Stimulated activated CD4-positive, alpha-beta T cell treated with anti-CD3 and anti-CD28 coated beads, Interleukin-1b, Interleukin-23, amount 100 ng/mL, for 1 hour (primary cell): ENCODE results near the gene DNAH14.

Source experiments
- DNase-seq, 2 donors: peaks; one replicate each; pipeline ENCODE4 v3.0.0-alpha.2; 2020; ENCODE audit warnings: low read depth in 2 of 2

DNAH14 gene

DNA sequence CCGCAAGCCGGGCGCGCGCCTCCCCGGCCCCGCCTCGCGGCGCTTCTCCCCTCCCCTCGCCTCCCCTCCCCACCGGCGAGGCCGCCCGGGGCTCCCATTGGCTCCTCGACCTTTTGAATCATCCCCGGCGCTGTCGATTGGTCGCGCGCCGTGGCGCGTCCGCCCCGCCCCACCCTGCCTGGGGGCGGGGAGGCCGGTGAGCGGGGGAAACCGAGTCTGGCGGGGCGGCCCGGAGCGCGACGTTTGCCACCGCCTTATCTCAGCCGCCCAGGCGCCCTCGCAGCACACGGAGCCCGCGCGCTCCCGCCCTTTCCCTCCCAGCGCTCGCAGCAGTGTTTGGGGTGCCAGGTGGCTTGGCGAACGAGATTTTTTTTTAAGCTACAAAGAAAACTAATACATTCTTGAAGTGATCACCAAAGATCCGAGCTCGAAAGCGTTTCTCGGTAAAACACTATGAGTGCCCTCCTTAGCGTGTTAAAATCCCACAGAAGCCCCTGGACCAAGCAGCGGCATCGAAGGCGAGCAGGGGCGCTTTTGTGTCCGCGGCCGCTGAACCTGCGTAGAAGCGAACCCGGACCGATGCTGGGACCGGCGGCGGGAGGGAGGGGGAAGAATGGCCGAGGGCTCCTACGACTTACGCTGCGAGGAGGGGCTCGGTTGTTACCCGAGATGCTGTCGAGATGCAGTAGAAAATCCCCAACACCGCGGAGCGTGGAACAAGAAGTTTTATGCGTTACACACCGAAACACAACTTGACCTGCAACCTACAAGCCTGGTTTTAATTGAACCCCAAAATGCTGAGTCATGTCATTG is 498.8 kb downstream of the DNAH14 start:
- peak; percentile 80 for DNase-seq

DNA sequence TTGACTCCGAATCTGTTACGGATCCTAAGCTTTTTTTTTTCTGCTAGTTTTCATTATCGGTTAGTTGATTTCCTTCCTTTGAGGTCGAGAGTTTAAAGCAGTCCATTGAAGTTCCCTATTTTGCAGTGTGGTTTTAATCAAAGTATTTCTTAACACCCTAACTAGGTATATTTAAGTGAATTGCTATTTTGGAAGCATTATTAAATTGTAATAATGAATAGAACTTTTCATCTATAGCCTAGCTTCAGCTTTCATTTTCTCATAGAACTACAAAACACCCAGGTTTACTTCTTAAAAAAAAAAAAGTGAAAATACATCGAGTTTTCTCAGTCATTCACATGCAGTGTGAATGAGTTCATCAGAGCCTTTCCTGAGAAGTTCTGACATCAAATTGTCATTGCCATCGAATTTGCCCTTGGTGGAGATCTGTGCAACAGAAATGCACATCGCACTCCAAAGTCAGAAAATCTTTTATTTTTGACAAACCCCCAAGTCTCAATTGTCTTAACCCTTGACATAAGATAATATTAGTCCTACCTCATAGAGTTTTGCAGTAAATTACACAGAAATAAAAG is 499.5 kb downstream of the DNAH14 start:
- no peak for DNase-seq

DNA sequence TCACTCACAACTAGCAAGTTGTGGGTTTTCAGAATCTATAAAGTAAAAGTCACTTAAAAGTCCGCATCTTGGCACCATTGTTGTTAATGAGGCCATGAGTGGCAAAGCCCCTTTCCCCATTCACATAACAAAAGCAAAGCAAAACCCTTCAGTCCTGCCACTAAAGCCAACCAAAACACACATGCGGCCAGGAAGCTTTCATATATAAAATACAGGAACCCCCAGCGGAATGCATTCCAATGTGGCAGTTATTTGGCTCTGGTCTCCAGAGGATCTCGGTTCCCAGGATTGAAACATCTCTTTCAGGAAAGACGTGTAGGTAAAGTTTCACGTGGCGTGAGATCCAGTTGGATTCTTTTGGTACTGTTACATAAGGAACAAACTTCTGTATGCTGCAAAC is 500.8 kb downstream of the DNAH14 start:
- DNase-seq: no peak

DNA sequence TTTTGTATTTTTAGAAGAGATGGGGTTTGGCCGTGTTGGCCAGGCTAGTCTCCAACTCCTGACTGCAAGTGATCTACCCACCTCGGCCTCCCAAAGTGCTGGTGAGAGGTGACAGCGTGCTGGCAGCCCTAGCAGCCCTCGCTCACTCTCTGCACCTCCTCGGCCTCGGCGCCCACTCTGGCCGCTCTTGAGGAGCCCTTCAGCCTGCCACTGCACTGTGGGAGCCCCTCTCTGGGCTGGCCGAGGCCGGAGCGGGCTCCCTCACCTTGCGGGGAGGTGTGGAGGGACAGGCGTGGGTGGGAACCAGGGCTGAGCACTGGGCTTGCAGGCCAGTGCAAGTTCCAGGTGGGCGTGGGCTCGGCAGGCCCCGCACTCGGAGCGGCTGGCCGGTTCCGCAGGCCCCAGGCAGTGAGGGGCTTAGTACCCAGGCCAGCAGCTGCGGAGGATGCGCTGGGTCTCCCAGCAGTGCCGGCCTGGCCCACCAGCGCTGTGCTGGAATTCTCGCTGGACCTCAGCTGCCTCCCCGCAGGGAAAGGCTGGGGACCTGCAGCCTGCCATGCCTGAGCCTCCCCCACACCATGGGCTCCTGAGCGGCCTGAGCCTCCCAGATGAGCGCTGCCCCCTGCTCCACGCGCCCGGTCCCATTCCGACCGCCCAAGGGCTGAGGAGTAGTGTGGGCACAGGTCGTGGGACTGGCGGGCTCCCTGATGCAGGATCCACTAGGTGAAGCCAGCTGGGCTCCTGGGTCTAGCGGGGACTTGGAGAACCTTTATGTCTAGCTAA is 501.8 kb downstream of the DNAH14 start:
- no peak for DNase-seq

DNA sequence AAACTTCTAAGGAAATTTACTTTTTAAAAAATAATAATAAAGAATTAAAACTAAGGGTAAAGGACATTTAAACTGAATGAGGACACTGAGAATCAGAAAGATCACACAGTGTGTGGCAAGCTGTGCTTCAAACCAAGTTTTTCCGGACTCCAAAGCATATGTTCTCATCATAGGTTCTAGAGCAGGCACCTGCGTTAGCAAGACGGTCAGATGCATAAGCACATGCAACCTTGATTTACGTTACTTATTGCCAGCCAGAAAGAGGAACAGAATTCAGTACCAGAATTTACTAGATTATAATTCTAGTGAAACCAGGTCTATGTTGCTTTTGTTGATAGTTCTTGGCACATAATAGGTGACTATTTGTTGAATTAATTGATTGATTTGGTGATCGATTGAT is 504.6 kb downstream of the DNAH14 start:
- no peak for DNase-seq

DNA sequence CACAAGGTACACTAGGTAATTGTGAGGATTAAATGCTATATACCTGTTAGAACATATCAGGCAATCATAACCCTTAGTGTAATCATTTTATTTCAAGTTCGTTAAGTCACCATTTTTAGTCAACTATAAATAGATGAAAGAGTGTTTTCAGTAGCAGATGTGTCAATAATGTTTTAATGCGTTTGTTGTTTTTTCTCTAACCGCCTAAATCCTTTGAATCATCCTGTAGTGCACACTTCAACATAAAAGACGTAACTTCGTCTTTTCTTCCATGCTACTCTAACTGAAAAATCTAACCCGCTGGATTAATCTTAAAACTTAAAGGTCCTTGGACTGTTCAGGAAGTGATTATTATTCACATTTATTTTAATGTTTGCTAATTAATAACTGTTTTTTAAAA is 505.6 kb downstream of the DNAH14 start:
- DNase-seq: no peak

DNA sequence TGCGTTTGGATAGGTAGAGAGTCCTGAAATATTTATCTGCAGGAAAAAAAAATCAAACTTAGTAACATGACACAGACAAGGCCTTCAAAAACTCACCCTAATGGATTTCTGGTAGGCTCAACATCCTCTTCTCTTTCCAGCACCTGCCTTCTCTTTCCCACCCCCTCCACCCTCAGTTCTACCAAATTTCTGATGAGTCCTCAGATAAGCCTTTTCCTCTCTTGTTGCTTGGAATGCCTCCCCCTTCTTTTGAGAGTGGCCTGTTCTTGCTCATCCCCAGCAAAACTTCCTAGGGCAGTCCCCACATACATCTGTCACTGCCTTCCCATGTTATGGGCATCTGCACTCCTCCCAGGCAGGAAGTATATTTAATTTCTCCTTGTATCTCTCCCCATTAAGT is 506.0 kb downstream of the DNAH14 start:
- no peak for DNase-seq

DNA sequence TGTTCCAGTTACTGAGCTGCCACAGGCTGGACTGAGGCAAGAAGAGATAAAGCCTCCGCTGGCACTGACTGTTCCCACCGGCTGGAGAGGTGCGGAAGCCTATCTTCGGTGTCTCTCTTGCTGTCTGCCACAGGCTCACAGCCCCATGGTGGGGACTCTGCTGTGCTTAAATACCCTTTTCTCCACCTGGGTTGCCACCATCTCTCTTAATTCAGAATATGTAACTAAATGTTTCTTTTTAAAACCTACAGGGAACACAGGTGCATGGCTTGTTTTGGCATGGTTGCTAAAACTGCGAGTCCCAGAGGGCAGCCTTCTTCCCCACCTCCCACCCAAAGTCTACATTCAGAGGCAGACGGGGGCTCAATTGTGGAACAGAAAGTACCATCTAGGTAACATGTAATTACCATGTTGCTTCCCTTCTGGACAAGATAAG is 506.5 kb downstream of the DNAH14 start:
- no peak for DNase-seq

DNA sequence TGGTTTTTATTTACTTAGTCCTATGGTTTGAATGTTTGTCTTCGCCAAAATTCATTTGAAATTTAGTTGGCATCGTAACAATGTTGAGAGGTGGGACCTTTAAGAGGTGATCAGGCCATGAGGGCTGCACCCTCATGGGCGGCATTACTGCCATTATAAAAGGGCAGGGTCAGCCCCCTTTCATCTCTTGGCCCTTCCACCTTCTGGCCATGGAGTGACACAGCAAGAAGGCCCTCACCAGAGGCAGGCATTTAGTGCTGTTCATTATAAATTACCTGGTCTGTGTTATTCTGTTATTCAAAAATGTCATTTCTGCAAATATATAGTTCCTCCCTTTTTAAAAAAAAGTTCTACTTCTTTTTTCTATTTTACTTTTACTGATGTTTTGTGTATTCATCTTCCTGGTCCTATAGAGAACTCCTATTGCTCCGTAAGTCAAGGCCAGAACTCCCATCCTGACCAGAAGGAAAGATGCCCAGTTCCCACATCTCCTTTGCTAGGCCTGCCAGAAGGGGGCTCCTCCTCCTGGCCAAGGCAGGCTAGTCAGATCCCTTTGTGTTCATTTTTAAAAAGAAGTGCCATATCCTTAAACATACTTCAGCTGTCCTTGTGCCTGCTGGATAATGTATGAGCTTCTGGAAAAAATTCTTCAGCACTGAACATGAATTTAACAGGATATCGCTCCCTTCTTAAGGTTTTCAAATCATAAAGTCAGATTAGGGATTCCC is 508.4 kb downstream of the DNAH14 start:
- no peak for DNase-seq

DNA sequence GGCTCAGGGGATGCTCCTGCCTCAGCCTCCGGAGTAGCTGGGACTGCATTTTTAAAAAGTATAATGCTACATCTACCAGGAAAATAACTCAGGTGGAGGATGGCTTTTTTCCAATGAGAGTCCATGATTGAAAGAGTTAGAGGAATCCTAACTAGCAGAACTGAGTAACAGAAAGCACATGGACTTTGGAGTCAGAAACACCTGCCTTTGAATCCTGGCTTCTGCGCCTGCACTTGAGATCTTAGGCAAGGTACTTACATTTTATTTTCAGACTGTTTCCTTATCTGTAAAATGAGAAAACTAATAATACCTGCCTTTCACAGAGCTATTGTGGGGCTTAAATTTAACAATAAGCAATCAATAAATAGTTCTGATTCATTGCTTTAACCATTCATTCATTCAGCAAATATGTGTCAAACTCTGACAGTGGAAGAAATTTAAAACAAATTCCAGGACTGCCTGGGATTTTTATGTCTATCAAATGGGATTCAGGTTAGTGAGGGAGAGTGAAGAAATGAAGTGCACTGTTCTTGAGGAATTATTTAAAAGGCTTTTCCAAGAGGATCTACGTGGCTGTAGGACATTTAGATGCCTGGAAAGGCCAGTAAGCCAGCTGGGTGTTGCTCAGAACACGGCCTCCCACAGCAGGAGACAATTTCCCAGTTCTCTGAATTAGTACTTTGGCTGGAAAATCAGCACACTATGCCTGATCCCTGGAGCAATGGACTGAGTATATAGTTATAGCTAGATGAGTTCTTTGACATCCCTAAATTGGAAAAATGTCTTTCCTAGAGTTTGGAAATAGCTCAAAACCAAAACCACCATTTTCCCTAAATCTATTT is 511.1 kb downstream of the DNAH14 start:
- DNase-seq: no peak

DNA sequence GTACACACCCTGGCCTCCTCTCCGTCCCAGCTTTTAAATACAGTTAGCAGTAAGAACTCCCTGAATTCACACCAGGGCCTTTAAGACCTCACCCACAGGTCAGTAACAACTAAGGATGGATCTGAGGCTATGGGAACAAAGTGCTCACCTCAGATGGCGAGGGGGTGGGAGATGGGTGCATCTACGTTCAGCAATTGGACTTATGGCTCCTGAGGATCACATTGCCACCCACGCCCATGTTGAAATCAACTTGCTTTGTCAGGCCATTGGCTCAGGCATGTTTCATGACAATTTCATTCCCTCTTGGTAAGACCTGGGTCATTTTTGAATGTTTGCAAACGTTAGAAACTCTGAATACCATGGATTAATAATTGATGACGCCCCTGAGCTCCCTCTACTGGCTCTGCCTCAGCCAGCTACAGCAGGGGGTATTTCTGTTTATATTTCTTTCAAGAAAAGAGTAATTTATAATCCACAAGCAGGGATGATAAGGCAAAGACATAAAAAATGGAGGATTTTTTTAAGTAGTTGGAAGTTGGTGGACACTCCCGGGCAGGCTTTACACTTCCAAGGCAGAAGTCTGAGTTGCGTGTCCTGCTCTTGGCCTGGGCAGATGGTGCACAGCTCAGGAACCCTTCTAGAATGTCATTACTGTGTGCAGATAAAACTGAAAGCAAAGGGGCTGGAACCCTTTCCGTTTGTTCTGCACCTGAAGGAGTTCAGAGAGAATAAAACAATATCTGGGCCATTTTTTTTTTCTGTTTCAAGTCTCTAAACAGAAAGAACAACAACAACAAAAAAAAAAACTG is 512.0 kb downstream of the DNAH14 start:
- DNase-seq: no peak

DNA sequence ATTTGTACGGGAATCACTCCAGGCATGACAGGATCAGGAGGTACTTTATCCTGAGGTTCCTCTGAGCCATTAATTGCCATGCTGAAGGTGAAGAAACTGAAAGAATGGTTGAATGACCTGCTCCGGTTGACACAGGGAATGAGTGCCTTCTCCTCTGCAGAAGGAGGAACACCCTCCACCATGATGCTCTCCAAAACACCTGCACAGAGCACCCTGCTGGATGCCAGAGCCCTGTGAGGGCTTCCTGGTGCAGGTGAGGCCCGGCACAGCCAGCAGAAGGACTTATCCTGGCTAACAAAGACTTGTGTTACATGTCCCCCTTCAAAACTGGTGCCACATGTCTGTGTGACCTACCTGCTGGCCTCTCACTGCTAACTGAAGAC is 512.6 kb downstream of the DNAH14 start:
- DNase-seq: no peak

DNA sequence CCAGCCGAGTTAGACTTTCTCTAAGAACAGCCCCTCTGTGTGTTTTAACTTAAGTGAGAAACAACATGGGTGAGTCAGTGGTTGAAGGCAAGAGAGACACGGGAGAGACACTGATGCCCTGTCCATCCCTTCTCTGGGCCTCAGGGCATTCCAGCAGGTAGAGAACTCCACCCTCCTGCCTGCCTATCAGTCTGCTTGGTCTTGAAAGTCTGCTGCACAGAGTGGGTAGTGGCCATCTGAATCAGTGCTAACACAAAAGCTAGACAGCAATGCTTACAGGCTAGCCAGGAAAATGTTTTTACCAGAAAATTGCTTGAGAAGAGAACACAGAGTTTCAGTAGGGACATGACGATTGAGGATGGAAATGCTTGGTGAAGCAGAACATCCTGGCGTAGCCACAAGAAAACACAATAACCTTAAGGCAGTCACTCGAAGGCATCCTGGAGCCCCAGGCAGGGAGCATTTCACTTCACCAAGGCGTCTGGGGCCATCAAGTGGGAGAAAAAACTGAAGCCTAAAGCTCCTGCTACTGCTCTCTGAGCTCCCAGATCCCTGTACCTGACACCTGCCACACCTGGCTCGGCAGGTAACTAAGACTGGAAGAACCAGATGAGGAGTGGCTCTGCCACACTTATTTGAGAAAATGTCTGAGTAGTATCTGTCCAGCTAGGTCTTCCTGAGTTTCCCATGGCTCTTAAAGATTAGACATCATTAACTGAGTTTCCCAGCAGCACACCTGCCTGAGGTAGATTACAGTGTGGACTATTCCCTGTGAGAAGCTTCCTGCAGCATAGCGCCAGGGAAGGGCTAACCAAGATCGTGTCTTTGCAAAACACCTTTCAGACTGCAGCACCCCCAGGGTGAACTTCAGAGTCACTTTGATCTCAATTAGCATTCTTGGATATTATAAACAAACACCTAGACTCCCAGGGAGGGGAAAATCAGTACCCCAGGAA is 516.4 kb downstream of the DNAH14 start:
- no peak for DNase-seq

DNA sequence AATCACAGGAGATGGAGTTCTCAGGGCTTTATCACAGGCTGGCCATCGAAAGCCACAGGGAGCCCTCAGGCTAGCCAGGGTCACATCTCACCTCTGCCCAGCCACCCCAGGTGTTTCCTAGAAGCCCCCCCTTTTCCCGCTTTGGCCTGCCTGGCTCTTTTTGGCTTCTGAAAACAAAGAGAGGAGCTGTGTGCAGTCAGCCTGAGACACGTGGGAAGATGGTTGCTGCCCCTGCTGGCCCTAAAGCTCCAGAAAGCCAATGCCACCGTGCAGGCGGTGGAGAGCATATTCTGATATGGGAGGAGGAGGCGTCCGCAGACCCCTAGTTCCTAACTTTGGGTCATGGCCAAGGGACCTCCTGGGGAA is 517.1 kb downstream of the DNAH14 start:
- DNase-seq: no peak

DNA sequence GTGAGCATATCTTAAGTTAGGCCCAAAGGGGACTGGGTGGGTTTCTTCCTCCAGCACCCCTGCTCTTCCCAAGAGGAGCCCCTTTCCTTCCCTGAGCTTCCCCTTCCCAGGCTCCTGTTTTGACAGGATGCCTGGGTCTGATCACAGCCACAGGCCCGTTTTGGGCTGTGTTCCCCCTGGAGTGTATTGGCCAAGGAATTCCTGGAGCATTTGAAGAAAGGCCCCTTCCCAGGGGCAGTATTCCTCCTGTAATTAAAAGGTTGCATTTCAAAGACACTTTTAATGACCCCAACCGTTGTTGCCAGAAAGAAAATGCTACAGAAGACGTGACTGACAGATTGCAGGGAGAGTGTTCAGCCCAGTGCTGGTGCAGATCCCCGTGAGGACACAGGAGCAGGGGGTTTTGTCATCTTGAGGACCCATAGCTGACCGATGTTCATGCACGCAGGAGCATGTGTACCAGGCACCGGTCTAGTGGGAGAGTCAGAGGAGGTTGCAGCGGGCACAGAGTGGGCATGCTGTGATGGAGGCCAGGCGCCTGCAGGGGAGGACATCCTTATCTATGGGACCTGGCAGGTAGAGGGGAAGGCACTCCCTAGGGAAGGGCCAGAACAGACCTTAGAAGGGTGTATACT is 517.6 kb downstream of the DNAH14 start:
- DNase-seq: no peak

DNA sequence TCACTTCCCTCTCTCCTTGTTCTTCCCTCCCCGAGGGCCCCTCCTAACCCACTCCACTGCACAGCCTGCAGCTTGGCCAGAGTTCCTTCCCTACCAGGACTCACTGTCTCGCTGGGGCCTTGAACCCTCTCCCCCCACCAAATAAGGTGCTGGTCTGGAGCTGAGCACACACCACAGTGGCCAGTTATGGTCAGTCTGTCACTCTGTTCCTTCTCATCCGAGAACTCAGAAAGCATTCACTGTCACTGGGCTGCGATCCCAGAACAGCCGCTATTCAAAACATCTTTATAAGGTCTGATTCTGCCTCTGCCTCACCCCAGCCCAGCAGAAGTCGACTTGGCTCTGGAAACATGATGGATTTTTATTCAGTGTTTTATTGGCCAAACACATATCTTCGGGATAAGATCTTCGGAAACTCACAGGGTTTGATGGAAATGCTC is 518.2 kb downstream of the DNAH14 start:
- DNase-seq: no peak

DNA sequence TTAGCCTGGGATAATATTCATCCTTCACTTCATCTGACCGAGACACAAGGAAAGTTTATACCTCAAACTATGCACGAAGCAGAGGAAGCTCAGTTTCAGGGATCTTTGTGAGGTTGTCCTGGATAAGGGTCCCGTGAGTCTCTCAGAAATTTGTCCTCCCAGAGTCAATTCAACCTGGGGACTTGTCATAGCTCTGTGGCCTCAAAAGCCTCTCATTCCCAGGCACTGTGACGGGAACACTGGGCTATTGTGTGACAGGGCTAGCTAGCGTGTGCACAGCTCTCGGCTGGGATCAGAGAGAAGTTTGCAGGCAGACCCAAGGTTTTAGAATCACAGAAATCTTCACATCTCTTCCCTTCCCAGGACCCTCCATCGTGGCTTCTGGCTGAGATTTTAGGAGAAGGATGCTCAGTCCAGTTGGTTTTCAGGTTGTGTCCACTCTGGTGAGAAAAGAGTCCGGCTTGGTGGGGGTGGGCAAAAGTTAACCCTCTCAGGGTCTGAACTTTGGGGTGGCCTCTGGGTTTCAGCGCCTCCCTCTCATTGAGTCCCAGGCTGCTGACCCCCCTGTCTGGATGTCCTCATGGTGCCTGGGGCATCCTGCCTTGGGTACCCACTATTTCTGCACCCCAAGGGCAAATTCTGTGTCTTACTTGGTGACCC is 518.8 kb downstream of the DNAH14 start:
- DNase-seq: no peak
